ENCODE measurements around the gene C12orf75. TPM values are rescaled to one million over a fixed set of nuclear protein-coding genes. Genes with fewer than 3 reads are reported as not detected.

Gene C12orf75
- total and polyA plus RNA-seq, 10 of the 15 experiments (the other 5 are each of a cell fraction or from before 2014, with no cell fraction given): 40.7 to 411 (median 159) TPM

DNA sequence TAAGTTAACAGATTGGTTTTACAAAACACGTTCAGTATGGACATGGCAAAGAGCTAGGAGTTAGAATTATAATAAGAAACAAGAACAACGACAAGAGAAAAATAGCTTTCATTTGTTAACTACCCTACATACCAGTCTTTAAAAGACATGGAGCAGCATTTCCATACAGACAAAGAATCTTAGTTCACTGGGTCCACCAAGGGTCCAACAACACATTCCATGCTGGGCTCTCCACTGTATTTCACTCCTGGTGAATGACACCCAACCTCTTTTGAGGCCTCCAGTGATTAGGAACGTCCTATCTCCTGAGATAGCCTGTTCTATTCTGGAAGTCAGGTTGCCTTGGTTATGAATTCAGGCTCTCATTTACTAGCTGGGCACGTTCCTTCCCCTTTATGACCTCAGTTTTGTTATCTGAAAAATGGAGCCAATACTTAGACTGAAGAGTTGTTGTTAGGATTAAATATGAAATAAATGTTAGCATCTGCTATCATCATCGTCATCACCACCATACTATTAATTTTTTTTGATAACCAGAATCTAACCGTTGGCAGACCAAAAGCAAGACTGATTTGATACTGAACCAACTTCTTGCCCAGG lies 37.7 kb downstream of the C12orf75 start:
- ATAC-seq (no peak), DNase-seq (ENCODE audit: low read depth, low spot score) (no peak), FAIRE-seq (no peak)
- H3K4me3 ChIP-seq: no peak overlapping the region
- H2AFZ ChIP-seq (ENCODE audit: control insufficient read depth, low read depth, low read length): no peak overlapping the region
- POLR2A ChIA-PET: no interaction called here
- peaks cover 2 to 4% of the 10 kb centered on the region in 2 experiments; a peak in 3 of 4 replicates for H3K36me3 ChIP-seq (ENCODE audit: control insufficient read depth in 2 of 2, insufficient read depth in 2 of 2, low read length in 1 of 2)
- TF ChIP-seq, protein P1, sequence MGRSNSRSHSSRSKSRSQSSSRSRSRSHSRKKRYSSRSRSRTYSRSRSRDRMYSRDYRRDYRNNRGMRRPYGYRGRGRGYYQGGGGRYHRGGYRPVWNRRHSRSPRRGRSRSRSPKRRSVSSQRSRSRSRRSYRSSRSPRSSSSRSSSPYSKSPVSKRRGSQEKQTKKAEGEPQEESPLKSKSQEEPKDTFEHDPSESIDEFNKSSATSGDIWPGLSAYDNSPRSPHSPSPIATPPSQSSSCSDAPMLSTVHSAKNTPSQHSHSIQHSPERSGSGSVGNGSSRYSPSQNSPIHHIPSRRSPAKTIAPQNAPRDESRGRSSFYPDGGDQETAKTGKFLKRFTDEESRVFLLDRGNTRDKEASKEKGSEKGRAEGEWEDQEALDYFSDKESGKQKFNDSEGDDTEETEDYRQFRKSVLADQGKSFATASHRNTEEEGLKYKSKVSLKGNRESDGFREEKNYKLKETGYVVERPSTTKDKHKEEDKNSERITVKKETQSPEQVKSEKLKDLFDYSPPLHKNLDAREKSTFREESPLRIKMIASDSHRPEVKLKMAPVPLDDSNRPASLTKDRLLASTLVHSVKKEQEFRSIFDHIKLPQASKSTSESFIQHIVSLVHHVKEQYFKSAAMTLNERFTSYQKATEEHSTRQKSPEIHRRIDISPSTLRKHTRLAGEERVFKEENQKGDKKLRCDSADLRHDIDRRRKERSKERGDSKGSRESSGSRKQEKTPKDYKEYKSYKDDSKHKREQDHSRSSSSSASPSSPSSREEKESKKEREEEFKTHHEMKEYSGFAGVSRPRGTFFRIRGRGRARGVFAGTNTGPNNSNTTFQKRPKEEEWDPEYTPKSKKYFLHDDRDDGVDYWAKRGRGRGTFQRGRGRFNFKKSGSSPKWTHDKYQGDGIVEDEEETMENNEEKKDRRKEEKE (IDR thresholded peaks at IDR 0.05): no peak
- TF ChIP-seq ZNF207 (IDR thresholded peaks at IDR 0.05; ENCODE audit: borderline replicate concordance) (no peak), NR2C2 (IDR thresholded peaks at IDR 0.05; ENCODE audit: borderline replicate concordance, control insufficient read depth, insufficient read length, low read depth) (no peak), EGR1 (IDR thresholded peaks at IDR 0.05; ENCODE audit: borderline replicate concordance in 1 of 2, low read depth in 2 of 2, low read length in 2 of 2) (no peak), ZNF622 (IDR thresholded peaks at IDR 0.05) (no peak), STAT3 (IDR thresholded peaks at IDR 0.05; ENCODE audit: low read depth, low read length) (no peak), SIN3A (IDR thresholded peaks at IDR 0.05; ENCODE audit: low read depth, low read length) (no peak), CBX3 (IDR thresholded peaks at IDR 0.05; ENCODE audit: borderline replicate concordance, low read depth) (no peak), WRNIP1 (IDR thresholded peaks at IDR 0.05; ENCODE audit: borderline replicate concordance, low read depth, low read length) (no peak), IRF4 (IDR thresholded peaks at IDR 0.05; ENCODE audit: low read depth, low read length) (no peak)
- TF ChIP-seq, protein P2, sequence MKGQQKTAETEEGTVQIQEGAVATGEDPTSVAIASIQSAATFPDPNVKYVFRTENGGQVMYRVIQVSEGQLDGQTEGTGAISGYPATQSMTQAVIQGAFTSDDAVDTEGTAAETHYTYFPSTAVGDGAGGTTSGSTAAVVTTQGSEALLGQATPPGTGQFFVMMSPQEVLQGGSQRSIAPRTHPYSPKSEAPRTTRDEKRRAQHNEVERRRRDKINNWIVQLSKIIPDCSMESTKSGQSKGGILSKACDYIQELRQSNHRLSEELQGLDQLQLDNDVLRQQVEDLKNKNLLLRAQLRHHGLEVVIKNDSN (IDR thresholded peaks at IDR 0.05; ENCODE audit: borderline replicate concordance, extremely low read length, insufficient read depth, low read depth, low read length): no peak
- H3K27me3 ChIP-seq (replicated peaks in 1 of 2; ENCODE audit: control insufficient read depth in 2 of 2, insufficient read depth in 2 of 2, low read length in 1 of 2): no peaks in the 10 kb centered on the region
- in situ Hi-C loops (cut with MboI): no loop called here
- WGBS (ENCODE audit: insufficient coverage, insufficient replicate concordance, low lambda C conversion rate, missing lambda C conversion rate): 98% methylated on average over 6 of the region's 6 CpGs
- no peaks in the 10 kb centered on the region for H3K79me2 ChIP-seq (ENCODE audit: control insufficient read depth, insufficient read depth, low read length)
- RAD21 ChIA-PET (ENCODE audit: unreplicated experiment): interaction anchor here (0.7 to 1.4 kb wide), 4 partner anchors 11 to 43 kb away, joined by 3 to 4 read pairs (median 3); no protein-coding TSS in a partner anchor
- H3K9ac ChIP-seq (ENCODE audit: control insufficient read depth, insufficient read depth, low read length): no peak overlapping the region
- no peak overlapping the region for H3K27ac ChIP-seq (ENCODE audit: control insufficient read depth, insufficient read depth)
- CTCF ChIA-PET: interaction anchor here (0.9 to 2.7 kb wide), 3 partner anchors 10 to 47 kb away, joined by 3 to 10 read pairs (median 9); no protein-coding TSS in a partner anchor
- intact Hi-C loops (cut with micrococcal nuclease; ENCODE audit: unreplicated experiment): no loop called here
- H3K4me2 ChIP-seq (ENCODE audit: control insufficient read depth, insufficient read depth): no peak overlapping the region
- BruUV-seq (replicated peaks): no TSS peak
- H3K4me1 ChIP-seq (ENCODE audit: control insufficient read depth, insufficient read depth, low read length): no peaks in the 10 kb centered on the region
- H3K9me3 ChIP-seq (replicated peaks; ENCODE audit: control insufficient read depth, insufficient read depth, low read length): no peaks in the 10 kb centered on the region
- SMC1A ChIA-PET (ENCODE audit: uncharacterized antibody, unreplicated experiment): interaction anchor here (1.0 to 1.6 kb wide), 5 partner anchors 9 to 89 kb away, joined by 3 to 6 read pairs (median 3); no protein-coding TSS in a partner anchor
- H4K20me1 ChIP-seq (ENCODE audit: control insufficient read depth, insufficient read depth): no peaks in the 10 kb centered on the region
